OCI-LY7 (cell line): ENCODE results near the gene PPFIA3. TPM values are rescaled to one million over a fixed set of nuclear protein-coding genes. Genes with fewer than 3 reads are reported as not detected.
A peak's percentile ranks its signal among the peaks of the same experiment; 100 is the strongest.

Experiments
- BruUV-seq: library from RNA; stranded (reverse); fragments of 400-500 nt; replicated peaks from 2 replicates; lab custom pipeline; 2021; lab: Mats Ljungman, UMichigan
- CTCF ChIA-PET: fragments of 300-600 bp; sonication (Branson Sonifier 250); formaldehyde crosslinking; loops from one replicate; lab custom pipeline; 2022; ENCODE audit warnings: antibody characterized with exemption; ENCODE audit not compliant: unreplicated experiment; lab: Charles Lee
- POLR2A ChIA-PET: fragments of 300-600 bp; sonication (Branson Sonifier 250); formaldehyde crosslinking; loops from one replicate; lab custom pipeline; 2022; ENCODE audit warnings: antibody characterized with exemption; lab: Charles Lee
- DNase-seq: peaks from one replicate; pipeline ENCODE4 v3.0.0-alpha.2; 2015; ENCODE audit warnings: low spot score
- H2AFZ ChIP-seq: fragments of 200-600 bp; sonication (generic), shearing (Covaris generic); 2 replicates; pipeline ENCODE4 v1.6.1; 2014; ENCODE audit warnings: mild to moderate bottlenecking, antibody characterized with exemption, low read length, moderate library complexity
- H3K27ac ChIP-seq: fragments of 200-600 bp; sonication (generic); 2 replicates; pipeline ENCODE4 v1.5.1; 2014; ENCODE audit warnings: mixed run types, low read depth, mild to moderate bottlenecking, moderate library complexity, low read length, inconsistent platforms; ENCODE audit not compliant: poor library complexity, severe bottlenecking
- H3K36me3 ChIP-seq: fragments of 200-600 bp; sonication (generic); 2 replicates; pipeline ENCODE4 v1.6.1; 2014; ENCODE audit warnings: mild to moderate bottlenecking, antibody characterized with exemption, low read length, moderate library complexity, mixed read lengths; ENCODE audit not compliant: insufficient read depth
- H3K4me1 ChIP-seq: fragments of 200-600 bp; sonication (generic); 2 replicates; pipeline ENCODE4 v1.5.1; 2014; ENCODE audit warnings: mild to moderate bottlenecking, low read length; ENCODE audit not compliant: insufficient read depth, poor library complexity, severe bottlenecking
- H3K4me2 ChIP-seq: fragments of 200-600 bp; sonication (generic); 2 replicates; pipeline ENCODE4 v1.6.1; 2014; ENCODE audit warnings: mild to moderate bottlenecking, low read length
- H3K4me3 ChIP-seq: fragments of 200-600 bp; sonication (generic); 2 replicates; pipeline ENCODE4 v1.5.1; 2014; ENCODE audit warnings: mild to moderate bottlenecking, low read depth, low read length; ENCODE audit not compliant: poor library complexity, severe bottlenecking
- H3K79me2 ChIP-seq: fragments of 200-600 bp; sonication (generic); 2 replicates; pipeline ENCODE4 v1.6.1; 2016; ENCODE audit warnings: low read depth, mild to moderate bottlenecking, low read length, moderate library complexity, mixed read lengths; ENCODE audit not compliant: insufficient read depth
- H3K9me2 ChIP-seq: fragments of 200-600 bp; sonication (generic); 2 replicates; pipeline ENCODE4 v1.6.1; 2016; ENCODE audit warnings: mild to moderate bottlenecking, low read length, mixed read lengths; ENCODE audit not compliant: insufficient read depth
- H3K9me3 ChIP-seq: fragments of 200-600 bp; sonication (generic); 2 replicates; pipeline ENCODE4 v1.6.1; 2014; ENCODE audit warnings: mild to moderate bottlenecking, mixed run types, low read length, mixed read lengths
- H4K20me1 ChIP-seq: fragments of 200-600 bp; sonication (generic); 2 replicates; pipeline ENCODE4 v1.6.1; 2014; ENCODE audit warnings: mild to moderate bottlenecking, antibody characterized with exemption, low read length, moderate library complexity, mixed read lengths; ENCODE audit not compliant: insufficient read depth
- CTCF ChIP-seq: fragments of 200-600 bp; sonication (generic); conservative IDR thresholded peaks from 2 replicates; pipeline ENCODE4 v1.5.1; 2014; ENCODE audit warnings: mild to moderate bottlenecking, antibody characterized with exemption, low read length, moderate library complexity, mixed read lengths
- EZH2phosphoT487 ChIP-seq: fragments of 200-600 bp; sonication (generic); IDR thresholded peaks from 2 replicates; pipeline ENCODE4 v1.6.1; 2018; ENCODE audit warnings: low read depth, borderline replicate concordance, mild to moderate bottlenecking, mixed run types, antibody characterized with exemption, low read length, moderate library complexity, mixed read lengths
- intact Hi-C: fragments of 100-400 bp; cut with micrococcal nuclease; formaldehyde crosslinking; loops from one replicate; pipeline ENCODE4 v1.10.0; 2022; ENCODE audit not compliant: unreplicated experiment
- total RNA-seq, 2 experiments: library from RNA; depleted of rRNA in 1 of 2; stranded (reverse); fragments of >200 nt in 1 of 2; shearing (Covaris generic) in 1 of 2; gene quantifications; 2 replicates each; pipeline ENCODE4 v1.2.3, GENCODE V29; 2014 to 2022

The PPFIA3 gene
- total RNA-seq, 2 experiments from 2014 or later, result 17.8 to 21.2 TPM

- TF ChIP-seq EZH2phosphoT487, result no peak
- TF ChIP-seq CTCF, result peak; percentile 67
Measured at GRCh38 chr19:49113762-49114629, 5.3 kb upstream of the PPFIA3 start, which contains the start of gene LIN7B. TSS of gene LIN7B (plus strand) at chr19:49114370. CDS start at chr19:49114405, 35 bp downstream.

DNA sequence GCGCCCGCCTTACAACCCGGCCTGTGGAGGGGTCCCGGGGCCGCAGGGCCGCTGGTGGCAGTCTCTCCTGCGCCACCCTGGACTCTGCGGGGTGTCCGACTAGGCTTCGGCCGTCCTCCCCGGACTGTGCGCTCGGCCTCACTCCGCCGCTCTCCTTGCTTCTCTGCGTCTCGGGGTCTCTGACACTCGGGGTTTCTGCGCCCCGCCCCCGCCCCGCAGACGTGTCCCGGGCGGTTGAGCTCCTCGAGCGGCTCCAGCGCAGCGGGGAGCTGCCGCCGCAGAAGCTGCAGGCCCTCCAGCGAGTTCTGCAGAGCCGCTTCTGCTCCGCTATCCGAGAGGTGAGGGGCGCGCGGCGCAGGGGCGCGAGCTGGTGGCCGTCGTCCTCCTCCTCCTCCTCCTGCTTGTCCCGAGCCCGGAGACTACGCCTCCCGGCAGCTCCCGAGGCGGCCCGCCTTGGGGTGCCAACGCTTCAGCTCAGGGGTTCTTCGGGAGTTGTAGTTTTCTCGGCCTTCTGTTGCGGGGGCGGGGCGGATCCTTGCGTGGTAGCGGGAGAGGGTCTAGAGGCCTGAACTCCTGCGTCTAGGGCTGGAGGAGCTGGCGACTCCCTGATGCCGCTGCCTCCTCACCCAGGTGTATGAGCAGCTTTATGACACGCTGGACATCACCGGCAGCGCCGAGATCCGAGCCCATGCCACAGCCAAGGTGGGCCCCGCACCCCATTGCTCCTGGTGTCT is 4.5 kb upstream of the PPFIA3 start:
- BruUV-seq, result no TSS peak
- Histone ChIP-seq H3K36me3 (peaks cover 2% of the 10 kb centered on the region; the same call in 1 of the 2 replicates), H4K20me1 (no peaks in the 10 kb centered on the region), H2AFZ (no peak overlapping the region; the same call in 1 of the 2 replicates), H3K9me2 (no peaks in the 10 kb centered on the region), H3K27ac (no peak overlapping the region), H3K4me3 (peak overlapping the region; percentile 72), H3K9me3 (no peaks in the 10 kb centered on the region), H3K4me1 (peaks cover 23% of the 10 kb centered on the region), H3K4me2 (peak overlapping the region; percentile 88), H3K79me2 (no peaks in the 10 kb centered on the region)
- CTCF ChIA-PET, result interaction anchor here (1.6 kb wide), 1 partner anchor 84 kb away, joined by 5 read pairs; no protein-coding TSS in a partner anchor
- intact Hi-C loops, result loop anchor here (5.0 kb wide), 1 partner anchor 93 kb away; no protein-coding TSS in a partner anchor
- no peak for TF ChIP-seq EZH2phosphoT487
- no peak for TF ChIP-seq CTCF
- POLR2A ChIA-PET, result interaction anchor here (0.6 to 2.0 kb wide), 2 partner anchors 13 to 84 kb away, joined by 3 to 7 read pairs; no protein-coding TSS in a partner anchor
- peak; percentile 25 for DNase-seq

More at GRCh38 chr19:49113762-49114629, 5.3 kb upstream of the PPFIA3 start, which contains the start of gene LIN7B:
- H3K79me2 ChIP-seq, result no peaks in the 10 kb centered on the region
- peaks cover 20% of the 10 kb centered on the region for H3K4me1 ChIP-seq
- ChIA-PET CTCF (interaction anchor here (0.6 to 1.6 kb wide), 2 partner anchors 35 to 85 kb away, joined by 3 to 5 read pairs; no protein-coding TSS in a partner anchor), POLR2A (interaction anchor here (0.6 to 2.0 kb wide), 2 partner anchors 14 to 85 kb away, joined by 3 to 7 read pairs; no protein-coding TSS in a partner anchor)
- no TSS peak for BruUV-seq
- H2AFZ ChIP-seq, result peak within 1 kb of the TSS; percentile 90
- peak; percentile 83 for DNase-seq
- H3K4me3 ChIP-seq, result peak within 1 kb of the TSS; percentile 72
- H3K36me3 ChIP-seq, result peaks cover 10% of the 10 kb centered on the region
- intact Hi-C loops, result no loop called here
- no peaks in the 10 kb centered on the region for H4K20me1 ChIP-seq
- H3K9me3 ChIP-seq, result no peaks in the 10 kb centered on the region
- no peak within 1 kb of the TSS for H3K27ac ChIP-seq
- no peaks in the 10 kb centered on the region for H3K9me2 ChIP-seq
- H3K4me2 ChIP-seq, result peak within 1 kb of the TSS; percentile 88
